HCT116 (cell line): Measurements from ENCODE around the gene HFE. TPM values are rescaled to one million over a fixed set of nuclear protein-coding genes. Genes with fewer than 3 reads are reported as not detected.
A peak's percentile ranks its signal among the peaks of the same experiment; 100 is the strongest.

Source experiments
- ATAC-seq: fragments of 200-7000 bp; cut with Tn5 transposase; 2 replicates; pipeline ENCODE4 v1.9.1; 2020; ENCODE audit warnings: mild to moderate bottlenecking, moderate library complexity
- BruUV-seq: library from RNA; stranded (reverse); fragments of 400-500 nt; replicated peaks from 2 replicates; lab custom pipeline; 2021; lab: Mats Ljungman, UMichigan
- CTCF ChIA-PET: fragments of 300-600 bp; sonication (Branson Sonifier 250); formaldehyde crosslinking; loops from one replicate; lab custom pipeline; 2021; ENCODE audit warnings: antibody characterized with exemption; lab: Charles Lee
- POLR2A ChIA-PET: fragments of 300-600, 350-600 bp; sonication (Branson Sonifier 250); formaldehyde crosslinking; loops from one replicate; lab custom pipeline; 2021; ENCODE audit warnings: antibody characterized with exemption; lab: Charles Lee
- RAD21 ChIA-PET, 2 experiments: fragments of 300-600 bp; sonication (Branson Sonifier 250); formaldehyde crosslinking; loops; one replicate each; lab custom pipeline; 2023; ENCODE audit warnings: low total read pairs in 2 of 2; ENCODE audit not compliant: uncharacterized antibody in 2 of 2, unreplicated experiment in 2 of 2, low non-redundant PET in 1 of 2; lab: Charles Lee
- DNase-seq: peaks from one replicate; pipeline ENCODE4 v3.0.0-alpha.2; 2010; ENCODE audit warnings: low read depth, low spot score
- H2AFZ ChIP-seq: fragments of 200-600 bp; shearing (Covaris generic), sonication (generic); 2 replicates; pipeline ENCODE4 v1.6.1; 2017; ENCODE audit warnings: low read depth, mixed run types, mixed read lengths, antibody characterized with exemption, low read length; ENCODE audit not compliant: poor library complexity, severe bottlenecking
- H3K27ac ChIP-seq: 2 replicates; pipeline ENCODE4 v1.5.1; 2012; ENCODE audit warnings: low read depth, low read length
- H3K27me3 ChIP-seq: fragments of 200-600 bp; sonication (generic); 2 replicates; pipeline ENCODE4 v1.6.1; 2016; ENCODE audit warnings: mixed run types, low read length, mixed read lengths; ENCODE audit not compliant: insufficient read depth
- H3K36me3 ChIP-seq, 2 experiments: fragments of 200-500 bp in 1 of 2; fragments of 200-600 bp in 1 of 2; sonication (Bioruptor generic) in 1 of 2; sonication (generic) in 1 of 2; 2 replicates each; pipeline versions ENCODE4 v1.5.1 to v1.6.1; 2014 to 2016; ENCODE audit warnings: low read length in 2 of 2, inconsistent platforms in 1 of 2, mixed read lengths in 1 of 2, mixed run types in 1 of 2; ENCODE audit not compliant: insufficient read depth in 2 of 2, control insufficient read depth in 1 of 2
- H3K4me1 ChIP-seq, 2 experiments: fragments of 200-600 bp in 1 of 2; sonication (generic) in 1 of 2; 2 replicates each; pipeline versions ENCODE4 v1.5.1 to v1.6.1; 2012 to 2017; ENCODE audit warnings: low read length in 2 of 2, inconsistent platforms in 1 of 2, mild to moderate bottlenecking in 1 of 2, mixed read lengths in 1 of 2, mixed run types in 1 of 2, moderate library complexity in 1 of 2; ENCODE audit not compliant: insufficient read depth in 2 of 2, control insufficient read depth in 1 of 2
- H3K4me2 ChIP-seq: fragments of 200-600 bp; sonication (generic); 2 replicates; pipeline ENCODE4 v1.6.1; 2017; ENCODE audit warnings: mixed run types, low read length, mixed read lengths
- H3K4me3 ChIP-seq, 2 experiments: fragments of 200-600 bp in 1 of 2; sonication (generic) in 1 of 2; replicated peaks in 1 of 2; 2 replicates each; pipeline ENCODE4 v1.5.1; 2011 to 2016; ENCODE audit warnings: low read length in 2 of 2, control low read depth in 1 of 2, low read depth in 1 of 2, mild to moderate bottlenecking in 1 of 2, mixed read lengths in 1 of 2, mixed run types in 1 of 2
- H3K79me2 ChIP-seq: fragments of 200-600 bp; sonication (generic); 2 replicates; pipeline ENCODE4 v1.6.1; 2017; ENCODE audit warnings: mild to moderate bottlenecking, mixed run types, low read length, moderate library complexity, mixed read lengths; ENCODE audit not compliant: insufficient read depth
- H3K9ac ChIP-seq: fragments of 200-600 bp; sonication (generic); 2 replicates; pipeline ENCODE4 v1.6.1; 2016; ENCODE audit warnings: low read length, mixed read lengths
- H3K9me2 ChIP-seq: fragments of 200-600 bp; sonication (generic), shearing (Covaris generic); 2 replicates; pipeline ENCODE4 v1.6.1; 2017; ENCODE audit warnings: mixed run types, mild to moderate bottlenecking, moderate library complexity; ENCODE audit not compliant: insufficient read depth
- H3K9me3 ChIP-seq, 2 experiments: fragments of 200-500 bp in 1 of 2; fragments of 200-600 bp in 1 of 2; sonication (Bioruptor generic) in 1 of 2; sonication (generic) in 1 of 2; 2 replicates each; pipeline ENCODE4 v1.6.1; 2014 to 2017; ENCODE audit warnings: low read length in 2 of 2, mixed read lengths in 2 of 2, inconsistent platforms in 1 of 2, low read depth in 1 of 2, mild to moderate bottlenecking in 1 of 2, mixed run types in 1 of 2, moderate library complexity in 1 of 2; ENCODE audit not compliant: control insufficient read depth in 1 of 2, insufficient read depth in 1 of 2
- H4K20me1 ChIP-seq: fragments of 200-600 bp; sonication (generic), shearing (Covaris generic); 2 replicates; pipeline ENCODE4 v1.6.1; 2017; ENCODE audit warnings: mixed run types, mild to moderate bottlenecking, moderate library complexity; ENCODE audit not compliant: insufficient read depth
- CBX3 ChIP-seq: IDR thresholded peaks from 2 replicates; pipeline ENCODE4 v1.6.1; 2012; ENCODE audit warnings: low read depth
- CEBPB ChIP-seq: IDR thresholded peaks from 2 replicates; pipeline ENCODE4 v1.6.1; 2012; ENCODE audit warnings: low read depth
- ELF1 ChIP-seq: IDR thresholded peaks from 2 replicates; pipeline ENCODE4 v1.6.1; 2012; ENCODE audit warnings: low read depth, borderline replicate concordance
- EZH2 ChIP-seq: fragments of 200-600 bp; sonication (generic); IDR thresholded peaks from 2 replicates; pipeline ENCODE4 v1.6.1; 2017; ENCODE audit warnings: antibody characterized with exemption, mixed run types
- FOSL1 ChIP-seq: IDR thresholded peaks from 2 replicates; pipeline ENCODE4 v1.6.1; 2012; ENCODE audit warnings: low read depth
- JUND ChIP-seq: IDR thresholded peaks from 2 replicates; pipeline ENCODE4 v1.6.1; 2012
- POLR2A ChIP-seq: IDR thresholded peaks from 2 replicates; pipeline ENCODE4 v1.7.0; 2011; ENCODE audit warnings: borderline replicate concordance; ENCODE audit not compliant: insufficient read depth, insufficient read length; ENCODE audit errors: extremely low read depth
- POLR2AphosphoS5 ChIP-seq: IDR thresholded peaks from 2 replicates; pipeline ENCODE4 v1.6.1; 2011; ENCODE audit warnings: mild to moderate bottlenecking, low read depth, low read length, moderate library complexity
- SIN3A ChIP-seq: IDR thresholded peaks from 2 replicates; pipeline ENCODE4 v1.6.1; 2012; ENCODE audit warnings: low read depth
- SP1 ChIP-seq: IDR thresholded peaks from 2 replicates; pipeline ENCODE4 v1.6.1; 2012; ENCODE audit warnings: low read depth
- SRF ChIP-seq: IDR thresholded peaks from 2 replicates; pipeline ENCODE4 v1.6.1; 2012; ENCODE audit warnings: low read depth
- TCF7L2 ChIP-seq: IDR thresholded peaks from 2 replicates; pipeline ENCODE4 v1.7.0; 2011; ENCODE audit warnings: borderline replicate concordance, inconsistent platforms; ENCODE audit not compliant: insufficient read depth, insufficient read length; ENCODE audit errors: extremely low read depth
- ZNF274 ChIP-seq: fragments of 200-500 bp; sonication (Bioruptor generic); IDR thresholded peaks from 2 replicates; pipeline ENCODE4 v1.6.1; 2014; ENCODE audit warnings: mild to moderate bottlenecking, low read depth, low read length, inconsistent platforms
- intact Hi-C: fragments of 100-400 bp; cut with micrococcal nuclease; formaldehyde crosslinking; loops from 2 replicates; pipeline ENCODE4 v1.10.0; 2022
- total RNA-seq: library from RNA; stranded (reverse); gene quantifications from one replicate; pipeline ENCODE4 v1.2.1, GENCODE V29; 2021; ENCODE audit not compliant: unreplicated experiment
- TF ChIP-seq, protein P1 (sequence below): IDR thresholded peaks from 2 replicates; pipeline ENCODE4 v1.6.1; 2012
- TF ChIP-seq, protein P2 (sequence below): IDR thresholded peaks from 2 replicates; pipeline ENCODE4 v1.6.1; 2011; ENCODE audit warnings: mild to moderate bottlenecking, low read length, moderate library complexity; ENCODE audit not compliant: insufficient replicate concordance; ENCODE audit errors: extremely low read depth
- TF ChIP-seq, protein P3 (sequence below): IDR thresholded peaks from 2 replicates; pipeline ENCODE4 v1.6.1; 2012; ENCODE audit warnings: low read depth
- TF ChIP-seq, protein P4 (sequence below), 3 experiments: fragments of 200-600 bp in 1 of 3; sonication (generic) in 1 of 3; IDR thresholded peaks in 2 of 3; conservative IDR thresholded peaks in 1 of 3; 2 replicates each; pipeline ENCODE4 v1.5.1; 2012 to 2017; ENCODE audit warnings: low read depth in 2 of 3, low read length in 2 of 3, antibody characterized with exemption in 1 of 3, borderline replicate concordance in 1 of 3, control low read depth in 1 of 3, mild to moderate bottlenecking in 1 of 3, mixed read lengths in 1 of 3, mixed run types in 1 of 3, moderate library complexity in 1 of 3; ENCODE audit not compliant: insufficient read depth in 1 of 3

Gene HFE
- total RNA-seq, 1 experiment from 2014 or later = 9.8 TPM

DNA sequence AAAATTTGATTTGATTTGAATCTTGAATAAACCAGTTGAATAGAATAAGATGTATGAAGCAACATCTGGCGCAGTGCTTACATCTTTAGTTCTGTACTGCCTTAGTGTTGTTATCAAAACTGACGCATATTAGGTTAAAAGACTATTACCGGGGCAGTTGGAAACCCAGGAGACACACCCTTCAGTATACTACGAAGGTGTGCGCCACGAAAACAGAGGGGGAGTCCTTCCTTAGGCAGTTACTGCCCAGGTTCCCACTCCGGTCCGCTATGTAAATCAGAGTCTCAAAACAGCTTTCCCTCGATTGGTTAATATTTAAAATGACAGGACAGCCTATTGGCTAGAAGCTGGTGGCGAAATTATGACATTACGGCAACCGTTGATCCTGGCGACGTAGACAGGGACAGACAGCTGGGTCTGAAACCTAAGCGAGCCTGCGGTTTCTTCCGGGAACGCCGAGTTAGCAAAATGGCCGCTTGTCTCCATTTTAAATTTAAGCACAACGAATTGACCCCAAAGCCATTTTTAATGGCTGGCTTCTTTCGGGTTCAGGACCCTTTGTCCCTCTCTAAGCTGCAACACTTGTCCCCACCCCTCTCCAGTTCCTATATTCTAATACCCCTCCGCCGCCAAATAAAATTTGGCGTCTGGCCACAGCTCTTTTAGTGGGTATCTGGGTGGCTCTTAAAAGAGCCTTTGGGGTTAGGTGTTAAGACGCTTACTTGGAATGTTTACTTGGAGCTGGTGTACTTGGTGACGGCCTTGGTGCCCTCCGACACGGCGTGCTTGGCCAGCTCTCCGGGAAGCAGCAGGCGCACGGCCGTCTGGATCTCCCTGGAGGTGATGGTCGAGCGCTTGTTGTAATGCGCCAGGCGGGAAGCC is 35.8 kb downstream of the HFE start:
- no peaks in the 10 kb centered on the region for H3K9me3 ChIP-seq
- no peak overlapping the region for H2AFZ ChIP-seq
- peak overlapping the region; percentile 70 to 91 for H3K4me3 ChIP-seq
- peak; percentile 55 for ATAC-seq
- H3K36me3 ChIP-seq = no peaks in the 10 kb centered on the region; a peak in 1 of 4 replicates
- no peaks in the 10 kb centered on the region for H4K20me1 ChIP-seq
- CTCF ChIA-PET = interaction anchor here (1.4 to 2.1 kb wide), 2 partner anchors 36 to 76 kb away, joined by 3 to 7 read pairs; a partner anchor contains a TSS
- H3K9ac ChIP-seq = peak overlapping the region; percentile 94
- peak overlapping the region; percentile 99 for H3K27ac ChIP-seq
- BruUV-seq = TSS peak; percentile 91
- intact Hi-C loops = loop anchor here (1.0 to 2.0 kb wide), 5 partner anchors 20 to 96 kb away; a partner anchor contains a TSS
- POLR2A ChIA-PET = interaction anchor here (0.7 to 7.0 kb wide), 45 partner anchors 10 to 1770 kb away, joined by 3 to 571 read pairs (median 9); partner anchors contain the start of gene HFE
- H3K4me2 ChIP-seq = peak overlapping the region; percentile 82
- RAD21 ChIA-PET = interaction anchor here (1.2 to 1.4 kb wide), 2 partner anchors 33 to 34 kb away, joined by 5 to 8 read pairs; a partner anchor contains a TSS
- peaks cover 47 to 69% of the 10 kb centered on the region in 2 experiments for H3K4me1 ChIP-seq
- H3K79me2 ChIP-seq = peaks cover 23% of the 10 kb centered on the region
- DNase-seq = peak; percentile 99
- H3K9me2 ChIP-seq = no peaks in the 10 kb centered on the region
- H3K27me3 ChIP-seq = no peaks in the 10 kb centered on the region
- TF ChIP-seq POLR2AphosphoS5 (peak; percentile 97), SP1 (peak; percentile 98), SRF (peak; percentile 77), ELF1 (peak; percentile 52; the same call in 1 of the 2 replicates), EZH2 (no peak), FOSL1 (no peak; the same call in 1 of the 2 replicates), TCF7L2 (no peak), POLR2A (peak; percentile 98), JUND (peak; percentile 82), CBX3 (peak; percentile 90), CEBPB (peak; percentile 85), ZNF274 (no peak), SIN3A (peak; percentile 98)
- TF ChIP-seq, protein P1, sequence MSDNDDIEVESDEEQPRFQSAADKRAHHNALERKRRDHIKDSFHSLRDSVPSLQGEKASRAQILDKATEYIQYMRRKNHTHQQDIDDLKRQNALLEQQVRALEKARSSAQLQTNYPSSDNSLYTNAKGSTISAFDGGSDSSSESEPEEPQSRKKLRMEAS = peak; percentile 76
- TF ChIP-seq, protein P2, sequence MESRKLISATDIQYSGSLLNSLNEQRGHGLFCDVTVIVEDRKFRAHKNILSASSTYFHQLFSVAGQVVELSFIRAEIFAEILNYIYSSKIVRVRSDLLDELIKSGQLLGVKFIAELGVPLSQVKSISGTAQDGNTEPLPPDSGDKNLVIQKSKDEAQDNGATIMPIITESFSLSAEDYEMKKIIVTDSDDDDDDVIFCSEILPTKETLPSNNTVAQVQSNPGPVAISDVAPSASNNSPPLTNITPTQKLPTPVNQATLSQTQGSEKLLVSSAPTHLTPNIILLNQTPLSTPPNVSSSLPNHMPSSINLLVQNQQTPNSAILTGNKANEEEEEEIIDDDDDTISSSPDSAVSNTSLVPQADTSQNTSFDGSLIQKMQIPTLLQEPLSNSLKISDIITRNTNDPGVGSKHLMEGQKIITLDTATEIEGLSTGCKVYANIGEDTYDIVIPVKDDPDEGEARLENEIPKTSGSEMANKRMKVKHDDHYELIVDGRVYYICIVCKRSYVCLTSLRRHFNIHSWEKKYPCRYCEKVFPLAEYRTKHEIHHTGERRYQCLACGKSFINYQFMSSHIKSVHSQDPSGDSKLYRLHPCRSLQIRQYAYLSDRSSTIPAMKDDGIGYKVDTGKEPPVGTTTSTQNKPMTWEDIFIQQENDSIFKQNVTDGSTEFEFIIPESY = peak; percentile 90
- TF ChIP-seq, protein P3, sequence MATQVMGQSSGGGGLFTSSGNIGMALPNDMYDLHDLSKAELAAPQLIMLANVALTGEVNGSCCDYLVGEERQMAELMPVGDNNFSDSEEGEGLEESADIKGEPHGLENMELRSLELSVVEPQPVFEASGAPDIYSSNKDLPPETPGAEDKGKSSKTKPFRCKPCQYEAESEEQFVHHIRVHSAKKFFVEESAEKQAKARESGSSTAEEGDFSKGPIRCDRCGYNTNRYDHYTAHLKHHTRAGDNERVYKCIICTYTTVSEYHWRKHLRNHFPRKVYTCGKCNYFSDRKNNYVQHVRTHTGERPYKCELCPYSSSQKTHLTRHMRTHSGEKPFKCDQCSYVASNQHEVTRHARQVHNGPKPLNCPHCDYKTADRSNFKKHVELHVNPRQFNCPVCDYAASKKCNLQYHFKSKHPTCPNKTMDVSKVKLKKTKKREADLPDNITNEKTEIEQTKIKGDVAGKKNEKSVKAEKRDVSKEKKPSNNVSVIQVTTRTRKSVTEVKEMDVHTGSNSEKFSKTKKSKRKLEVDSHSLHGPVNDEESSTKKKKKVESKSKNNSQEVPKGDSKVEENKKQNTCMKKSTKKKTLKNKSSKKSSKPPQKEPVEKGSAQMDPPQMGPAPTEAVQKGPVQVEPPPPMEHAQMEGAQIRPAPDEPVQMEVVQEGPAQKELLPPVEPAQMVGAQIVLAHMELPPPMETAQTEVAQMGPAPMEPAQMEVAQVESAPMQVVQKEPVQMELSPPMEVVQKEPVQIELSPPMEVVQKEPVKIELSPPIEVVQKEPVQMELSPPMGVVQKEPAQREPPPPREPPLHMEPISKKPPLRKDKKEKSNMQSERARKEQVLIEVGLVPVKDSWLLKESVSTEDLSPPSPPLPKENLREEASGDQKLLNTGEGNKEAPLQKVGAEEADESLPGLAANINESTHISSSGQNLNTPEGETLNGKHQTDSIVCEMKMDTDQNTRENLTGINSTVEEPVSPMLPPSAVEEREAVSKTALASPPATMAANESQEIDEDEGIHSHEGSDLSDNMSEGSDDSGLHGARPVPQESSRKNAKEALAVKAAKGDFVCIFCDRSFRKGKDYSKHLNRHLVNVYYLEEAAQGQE = no peak
- TF ChIP-seq, protein P4, sequence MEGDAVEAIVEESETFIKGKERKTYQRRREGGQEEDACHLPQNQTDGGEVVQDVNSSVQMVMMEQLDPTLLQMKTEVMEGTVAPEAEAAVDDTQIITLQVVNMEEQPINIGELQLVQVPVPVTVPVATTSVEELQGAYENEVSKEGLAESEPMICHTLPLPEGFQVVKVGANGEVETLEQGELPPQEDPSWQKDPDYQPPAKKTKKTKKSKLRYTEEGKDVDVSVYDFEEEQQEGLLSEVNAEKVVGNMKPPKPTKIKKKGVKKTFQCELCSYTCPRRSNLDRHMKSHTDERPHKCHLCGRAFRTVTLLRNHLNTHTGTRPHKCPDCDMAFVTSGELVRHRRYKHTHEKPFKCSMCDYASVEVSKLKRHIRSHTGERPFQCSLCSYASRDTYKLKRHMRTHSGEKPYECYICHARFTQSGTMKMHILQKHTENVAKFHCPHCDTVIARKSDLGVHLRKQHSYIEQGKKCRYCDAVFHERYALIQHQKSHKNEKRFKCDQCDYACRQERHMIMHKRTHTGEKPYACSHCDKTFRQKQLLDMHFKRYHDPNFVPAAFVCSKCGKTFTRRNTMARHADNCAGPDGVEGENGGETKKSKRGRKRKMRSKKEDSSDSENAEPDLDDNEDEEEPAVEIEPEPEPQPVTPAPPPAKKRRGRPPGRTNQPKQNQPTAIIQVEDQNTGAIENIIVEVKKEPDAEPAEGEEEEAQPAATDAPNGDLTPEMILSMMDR (IDR thresholded peaks at IDR 0.05 in 2 of 3, conservative IDR thresholded peaks at IDR 0.05 in 1 of 3; ENCODE audit: borderline replicate concordance in 1 of 3, insufficient read depth in 1 of 3, low read depth in 2 of 3, low read length in 2 of 3) = no peak
